HepG2 (cell line): Measurements from ENCODE around the gene NEIL1. TPM values are rescaled to one million over a fixed set of nuclear protein-coding genes. Genes with fewer than 3 reads are reported as not detected.

Experiments used
- AGO1 ChIP-seq: fragments of 200-400 bp; formaldehyde crosslinking; IDR thresholded peaks from 2 replicates; pipeline ENCODE4 v1.6.1; 2017; ENCODE audit warnings: mild to moderate bottlenecking, low read depth, low read length, moderate library complexity; ENCODE audit not compliant: poor library complexity, severe bottlenecking
- ATF7-NPFF ChIP-seq: sonication (generic); formaldehyde crosslinking; IDR thresholded peaks from 2 replicates; pipeline ENCODE4 v1.8.1; 2023; ENCODE audit warnings: mild to moderate bottlenecking, low read depth, missing genetic modification reagents, moderate library complexity
- BRD4 ChIP-seq: sonication (generic); formaldehyde crosslinking; IDR thresholded peaks from 2 replicates; pipeline ENCODE4 v1.4.0; 2020; ENCODE audit warnings: missing genetic modification reagents
- CSRNP1 ChIP-seq: sonication (generic); formaldehyde crosslinking; IDR thresholded peaks from 2 replicates; pipeline ENCODE4 v1.8.1; 2023; ENCODE audit warnings: mild to moderate bottlenecking, missing genetic modification reagents
- DMAP1 ChIP-seq: IDR thresholded peaks from 2 replicates; pipeline ENCODE4 v1.6.1; 2016
- EEA1 ChIP-seq: sonication (generic); formaldehyde crosslinking; IDR thresholded peaks from 2 replicates; pipeline ENCODE4 v1.5.1; 2020; ENCODE audit warnings: mild to moderate bottlenecking, missing genetic modification reagents, borderline replicate concordance
- ESRRA ChIP-seq: sonication (generic); formaldehyde crosslinking; IDR thresholded peaks from 2 replicates; pipeline ENCODE4 v1.5.1; 2020; ENCODE audit warnings: mild to moderate bottlenecking, low read depth, missing genetic modification reagents
- FOSL1 ChIP-seq: sonication (generic); formaldehyde crosslinking; IDR thresholded peaks from 2 replicates; pipeline ENCODE4 v1.9.0; 2021; ENCODE audit warnings: missing genetic modification reagents, borderline replicate concordance
- HNRNPLL ChIP-seq: fragments of 200-400 bp; formaldehyde crosslinking; IDR thresholded peaks from 2 replicates; pipeline ENCODE4 v1.6.1; 2017; ENCODE audit warnings: mild to moderate bottlenecking, low read depth, low read length; ENCODE audit not compliant: poor library complexity, severe bottlenecking
- IKZF4 ChIP-seq: sonication (generic); formaldehyde crosslinking; IDR thresholded peaks from 2 replicates; pipeline ENCODE4 v1.5.1; 2020; ENCODE audit warnings: borderline replicate concordance, mild to moderate bottlenecking, low read depth, missing genetic modification reagents; ENCODE audit errors: not compliant biosample characterization
- IRF2 ChIP-seq: IDR thresholded peaks from 2 replicates; pipeline ENCODE4 v1.6.1; 2018; ENCODE audit warnings: missing genetic modification reagents, missing compliant biosample characterization
- MAFF ChIP-seq: IDR thresholded peaks from 2 replicates; pipeline ENCODE4 v1.6.1; 2011; ENCODE audit warnings: low read depth, low read length, improper control_type of control experiment
- MNT ChIP-seq: fragments of 450-650 bp; IDR thresholded peaks from 2 replicates; pipeline ENCODE4 v1.6.1; 2016
- MYC ChIP-seq: sonication (generic); formaldehyde crosslinking; IDR thresholded peaks from 2 replicates; pipeline ENCODE4 v1.9.0; 2021; ENCODE audit warnings: missing genetic modification reagents, borderline replicate concordance
- ONECUT2 ChIP-seq: sonication (generic); formaldehyde crosslinking; IDR thresholded peaks from 2 replicates; pipeline ENCODE4 v1.4.0; 2020; ENCODE audit warnings: missing genetic modification reagents
- PTBP1 ChIP-seq: fragments of 200-400 bp; formaldehyde crosslinking; IDR thresholded peaks from 2 replicates; pipeline ENCODE4 v1.6.1; 2018; ENCODE audit warnings: low read length, low read depth; ENCODE audit not compliant: poor library complexity, severe bottlenecking
- SETDB1 ChIP-seq: sonication (generic); formaldehyde crosslinking; IDR thresholded peaks from 2 replicates; pipeline ENCODE4 v1.5.1; 2020; ENCODE audit warnings: missing genetic modification reagents, mild to moderate bottlenecking, borderline replicate concordance
- SNAPC5 ChIP-seq: sonication (generic); formaldehyde crosslinking; IDR thresholded peaks from 2 replicates; pipeline ENCODE4 v1.8.1; 2023; ENCODE audit warnings: mild to moderate bottlenecking, missing genetic modification reagents, borderline replicate concordance
- SP140L ChIP-seq: sonication (generic); formaldehyde crosslinking; IDR thresholded peaks from 2 replicates; pipeline ENCODE4 v1.4.0; 2020; ENCODE audit warnings: missing genetic modification reagents, borderline replicate concordance
- ZBTB21 ChIP-seq: sonication (generic); formaldehyde crosslinking; IDR thresholded peaks from 2 replicates; pipeline ENCODE4 v1.4.0; 2020; ENCODE audit warnings: missing genetic modification reagents
- ZNF331 ChIP-seq: sonication (generic); formaldehyde crosslinking; IDR thresholded peaks from 2 replicates; pipeline ENCODE4 v1.4.0; 2020; ENCODE audit warnings: missing genetic modification reagents
- ZNF567 ChIP-seq: sonication (generic); formaldehyde crosslinking; IDR thresholded peaks from 2 replicates; pipeline ENCODE4 v1.8.1; 2023; ENCODE audit warnings: mild to moderate bottlenecking, missing genetic modification reagents, borderline replicate concordance
- ZNF570 ChIP-seq: sonication (generic); formaldehyde crosslinking; IDR thresholded peaks from 2 replicates; pipeline ENCODE4 v1.4.0; 2020; ENCODE audit warnings: mild to moderate bottlenecking, missing genetic modification reagents, borderline replicate concordance
- ZNF660 ChIP-seq: sonication (generic); formaldehyde crosslinking; IDR thresholded peaks from 2 replicates; pipeline ENCODE4 v1.5.1; 2020; ENCODE audit warnings: mild to moderate bottlenecking, low read depth, missing genetic modification reagents, borderline replicate concordance
- ZNF772 ChIP-seq: sonication (generic); formaldehyde crosslinking; IDR thresholded peaks from 2 replicates; pipeline ENCODE4 v1.5.0; 2020; ENCODE audit warnings: mild to moderate bottlenecking, missing genetic modification reagents
- polyA plus RNA-seq, 8 experiments: library from polyadenylated mRNA; depleted of rRNA in 3 of 8; stranded (reverse) in 7 of 8; unstranded in 1 of 8; fragments of >200 nt; fragmentation: Illumina TruSeq in 4 of 8; extraction: Trizol in 4 of 8; gene quantifications; 2 replicates each; pipeline versions ENCODE4 v1.2.1 to v1.2.3, GENCODE V29; 2011 to 2016; ENCODE audit warnings: low read depth in 4 of 8, missing spikeins in 1 of 8, mixed read lengths in 1 of 8; ENCODE audit not compliant: insufficient read depth in 1 of 8
- total RNA-seq, 5 experiments: library from RNA; depleted of rRNA; stranded (reverse); fragments of >200 nt; fragmentation: Illumina TruSeq; extraction: Trizol; gene quantifications; 2 replicates each; pipeline ENCODE4 v1.2.3, GENCODE V29; 2016; ENCODE audit warnings: low read depth in 1 of 5

Gene NEIL1
- total and polyA plus RNA-seq, 2 of the 13 experiments (the other 11 are each of a cell fraction or from before 2014, with no cell fraction given), result 10.4 to 15.5 TPM

- TF ChIP-seq SP140L (CRISPR knock-in tag), result no peak
- 0 out of 2 replicates have a peak, but pooled peaks have one; percentile 75 for TF ChIP-seq ATF7-NPFF (CRISPR knock-in tag)
- no peak for TF ChIP-seq ONECUT2
- TF ChIP-seq ZNF331 (CRISPR knock-in tag), result peak; percentile 83
- no peak for TF ChIP-seq ESRRA
- peak; percentile 62 for TF ChIP-seq PTBP1
- TF ChIP-seq FOSL1 (CRISPR knock-in tag), result no peak
- peak; percentile 94 for TF ChIP-seq IRF2 (CRISPR knock-in tag)
- peak; percentile 95 for TF ChIP-seq DMAP1 (CRISPR knock-in tag)
- no peak for TF ChIP-seq CSRNP1 (CRISPR knock-in tag)
- peak; percentile 74; the same call in 1 of the 2 replicates for TF ChIP-seq MYC (CRISPR knock-in tag)
- no peak for TF ChIP-seq ZNF570
- TF ChIP-seq SETDB1, result no peak
- no peak for TF ChIP-seq MAFF
- TF ChIP-seq ZNF660 (CRISPR knock-in tag), result no peak
- TF ChIP-seq ZNF567, result 0 out of 2 replicates have a peak, but pooled peaks have one; percentile 61
- TF ChIP-seq HNRNPLL, result peak; percentile 56
- TF ChIP-seq BRD4 (CRISPR knock-in tag), result peak; percentile 66
- TF ChIP-seq SNAPC5 (CRISPR knock-in tag), result no peak
- no peak for TF ChIP-seq AGO1
- 0 out of 2 replicates have a peak, but pooled peaks have one; percentile 42 for TF ChIP-seq MNT
- TF ChIP-seq EEA1 (CRISPR knock-in tag), result 0 out of 2 replicates have a peak, but pooled peaks have one; percentile 74
- peak; percentile 38 for TF ChIP-seq IKZF4
- peak; percentile 54; the same call in 1 of the 2 replicates for TF ChIP-seq ZNF772 (CRISPR knock-in tag)
- peak; percentile 53; the same call in 1 of the 2 replicates for TF ChIP-seq ZBTB21 (CRISPR knock-in tag)
These were observed 11.0 kb upstream of the NEIL1 start, which contains the start of gene COMMD4 (continued) for GRCh38 chr15:75335705-75336355.
